ENCODE measurements around the gene DEAF1.
"Not testable (repeated sequence)": the region's sequence is repeated elsewhere in the genome, so short reads cannot be mapped to it uniquely, and the experiment has no call there.

DEAF1 gene

DNA sequence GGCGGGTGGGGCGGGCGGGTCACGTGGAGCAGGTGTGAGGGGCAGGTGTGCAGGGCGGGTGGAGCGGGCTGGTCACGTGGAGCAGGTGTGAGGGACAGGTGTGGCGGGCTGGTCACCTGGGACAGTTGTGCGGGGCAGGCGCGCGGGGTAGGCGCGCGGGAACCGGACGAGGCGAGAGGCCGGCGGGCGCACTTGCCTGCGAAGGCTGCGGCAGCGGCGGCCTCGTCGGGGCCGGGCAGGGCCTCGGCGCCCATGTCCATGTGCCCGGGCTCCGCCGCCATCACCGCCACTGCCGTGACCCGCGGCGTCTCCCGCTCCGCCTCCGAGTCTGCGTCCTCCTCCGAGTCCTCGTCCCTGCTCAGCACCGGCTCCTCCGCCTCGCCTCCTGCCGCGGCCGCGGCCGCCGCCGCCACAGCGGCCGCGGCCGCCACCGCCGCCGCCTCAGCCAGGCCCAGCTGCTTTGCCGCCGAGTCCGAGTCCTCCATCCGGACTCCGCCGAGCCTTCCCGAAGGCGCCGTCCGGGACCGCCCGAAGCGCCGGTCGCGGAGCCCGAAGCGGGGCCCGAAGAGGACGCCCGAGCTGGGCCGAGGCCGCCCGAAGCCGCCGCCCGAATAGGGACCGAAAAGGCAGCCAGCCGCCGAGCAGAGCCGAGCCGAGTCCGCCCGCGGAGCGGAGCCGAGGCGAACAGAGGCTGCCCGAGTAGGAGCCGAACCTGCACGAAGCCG lies at the start of gene DEAF1:
DEAF1 (minus strand) TSS at position 660 of the 725 bp plus-strand sequence; CDS start at position 485, 175 bp downstream.
- peak; percentile 98 for DNase-seq (ENCODE audit: low read depth in 3 of 3)

GRCh38 chr11:742571-743201 lies 47.7 kb upstream of the DEAF1 start:
- no peak for DNase-seq (ENCODE audit: low read depth in 3 of 3)

- no peak for DNase-seq (ENCODE audit: low read depth in 3 of 3)
Measured at GRCh38 chr11:742156-742546, 47.1 kb upstream of the DEAF1 start.

DNA sequence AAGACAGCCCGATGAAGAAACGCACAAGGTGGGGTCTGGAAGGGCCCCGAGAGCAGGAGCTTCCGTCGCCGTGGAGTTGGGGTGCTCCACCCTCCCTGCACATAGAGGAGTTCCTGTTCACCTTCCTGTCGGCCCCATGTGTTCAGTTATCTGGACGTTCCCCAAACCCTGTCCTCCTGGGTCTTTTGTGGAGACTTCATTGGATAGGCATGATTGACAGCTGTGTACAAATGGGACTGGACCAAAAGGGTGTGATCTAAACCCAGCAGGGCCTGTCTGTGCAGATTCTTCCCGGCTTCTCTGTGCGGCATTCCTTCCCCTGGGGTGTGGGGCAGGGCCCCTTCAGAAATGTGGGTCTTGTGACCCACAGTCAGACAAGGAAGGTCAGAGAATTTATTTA lies 42.9 kb upstream of the DEAF1 start:
- DNase-seq (ENCODE audit: low read depth in 3 of 3) = not testable (repeated sequence)

DNA sequence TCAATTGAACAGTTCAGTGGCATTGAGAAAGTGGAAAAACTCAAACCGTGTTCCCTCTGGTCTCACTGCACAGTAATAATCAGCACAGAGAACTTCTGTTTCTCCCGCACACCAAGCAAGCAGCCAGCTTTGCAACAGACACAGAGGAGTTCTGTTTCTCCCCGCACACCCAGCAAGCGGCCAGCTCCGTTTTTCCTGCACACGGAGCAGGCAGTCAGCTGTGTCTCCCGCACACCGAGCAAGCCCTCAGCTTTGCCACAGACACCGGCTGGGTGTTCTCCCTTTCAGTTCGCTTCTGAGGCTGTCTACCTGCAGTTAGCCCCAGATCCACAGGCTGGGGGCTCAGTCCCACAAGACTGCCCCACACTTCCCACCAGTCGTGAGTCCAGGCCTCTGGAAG lies 42.3 kb upstream of the DEAF1 start:
- DNase-seq (ENCODE audit: low read depth in 3 of 3) = no peak

- DNase-seq (ENCODE audit: low read depth in 3 of 3) = not testable (repeated sequence)
Measured at GRCh38 chr11:734541-734940, 39.5 kb upstream of the DEAF1 start.

- DNase-seq (ENCODE audit: low read depth in 3 of 3) = no peak
Measured at GRCh38 chr11:733072-733471, 38.0 kb upstream of the DEAF1 start.

DNA sequence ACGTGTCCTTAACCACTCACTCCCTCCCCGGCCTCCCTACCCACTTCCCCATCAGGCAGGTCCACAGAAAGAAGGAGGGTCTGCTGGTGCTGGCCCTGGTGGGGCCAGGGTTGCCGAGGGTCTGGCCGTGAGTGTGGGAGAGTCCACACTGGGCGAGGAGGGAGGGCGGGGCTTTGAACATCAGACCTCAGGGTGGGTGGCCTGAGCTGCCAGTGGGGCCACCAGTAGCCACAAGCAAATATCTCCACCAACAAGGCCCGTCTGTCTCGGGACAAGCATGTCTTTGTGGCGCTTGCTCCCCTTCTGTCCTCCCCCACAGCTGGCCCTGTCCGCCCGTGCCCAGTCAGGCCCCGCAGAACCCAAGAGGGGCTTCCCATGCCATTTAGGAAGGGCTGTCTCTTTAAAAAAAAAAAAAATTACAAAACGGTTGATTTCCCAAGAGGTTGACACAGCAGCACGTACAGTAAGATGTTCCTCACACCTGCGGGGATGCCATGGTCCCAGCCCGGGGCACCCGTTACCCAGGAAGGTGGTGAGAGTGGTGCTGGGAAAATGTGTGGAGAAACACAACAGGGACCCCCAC lies 34.6 kb upstream of the DEAF1 start:
- no peak for DNase-seq (ENCODE audit: low read depth in 3 of 3)

GRCh38 chr11:728901-729491 lies 34.0 kb upstream of the DEAF1 start:
- DNase-seq (ENCODE audit: low read depth in 3 of 3) = no peak

DNA sequence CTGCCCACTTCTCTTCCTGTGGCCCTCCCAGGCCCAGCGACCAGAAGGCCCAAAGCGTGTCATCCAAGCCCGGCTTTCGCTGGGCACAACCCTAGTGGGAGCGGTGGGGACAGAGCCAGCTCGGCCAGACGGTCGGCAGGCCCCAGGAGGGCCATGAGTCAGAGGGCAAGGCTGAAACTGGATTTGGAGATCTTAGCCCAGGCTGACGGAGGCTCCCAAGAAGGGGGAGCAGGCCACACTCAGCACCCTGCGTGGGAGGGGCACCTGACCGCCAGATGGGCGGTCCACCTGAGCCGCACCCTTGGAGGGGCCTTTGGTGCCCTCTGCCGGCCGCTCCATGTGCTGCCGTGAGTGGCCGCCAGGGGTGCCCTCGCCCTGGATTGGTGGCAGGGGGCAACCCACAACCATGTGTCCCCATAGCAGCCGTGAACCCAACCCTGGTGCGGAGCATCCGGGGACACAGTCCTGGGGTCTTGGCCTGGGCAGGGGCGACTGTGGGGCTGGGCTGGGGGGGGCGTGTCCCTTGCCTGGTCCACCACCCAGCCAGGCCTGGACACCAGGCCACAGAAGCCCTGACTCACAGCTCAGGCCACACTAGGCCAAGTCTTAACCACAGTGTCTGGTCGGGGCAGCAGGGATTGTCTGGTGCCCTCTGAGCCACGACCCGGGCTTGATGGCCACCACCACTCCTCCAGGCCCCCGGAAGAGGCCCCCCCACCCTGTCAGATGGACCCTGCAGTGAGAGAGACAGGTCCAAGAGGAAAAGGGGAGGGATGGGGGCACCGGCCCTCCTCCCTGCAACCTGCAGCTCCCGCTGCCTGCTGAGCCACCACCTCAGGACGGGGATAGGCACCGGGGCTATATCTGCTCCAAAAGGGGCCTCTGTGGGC lies 33.1 kb upstream of the DEAF1 start:
- DNase-seq (ENCODE audit: low read depth in 3 of 3) = peak; percentile 65 to 69 (median 65)

DNA sequence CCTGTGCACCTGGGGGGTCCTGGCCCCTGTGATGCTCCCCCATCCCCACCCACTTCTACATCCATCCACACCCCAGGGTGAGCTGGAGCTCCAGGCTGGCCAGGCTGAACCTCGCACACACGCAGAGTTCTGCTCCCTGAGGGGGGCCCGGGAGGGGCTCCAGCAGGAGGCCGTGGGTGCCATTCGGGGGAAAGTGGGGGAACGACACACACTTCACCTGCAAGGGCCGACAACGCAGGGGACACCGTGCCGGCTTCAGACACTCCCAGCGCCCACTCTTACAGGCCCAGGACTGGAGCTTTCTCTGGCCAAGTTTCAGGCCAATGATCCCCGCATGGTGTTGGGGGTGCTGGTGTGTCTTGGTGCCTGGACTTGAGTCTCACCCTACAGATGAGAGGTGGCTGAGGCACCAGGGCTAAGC lies 32.3 kb upstream of the DEAF1 start:
- DNase-seq (ENCODE audit: low read depth in 3 of 3) = no peak

DNA sequence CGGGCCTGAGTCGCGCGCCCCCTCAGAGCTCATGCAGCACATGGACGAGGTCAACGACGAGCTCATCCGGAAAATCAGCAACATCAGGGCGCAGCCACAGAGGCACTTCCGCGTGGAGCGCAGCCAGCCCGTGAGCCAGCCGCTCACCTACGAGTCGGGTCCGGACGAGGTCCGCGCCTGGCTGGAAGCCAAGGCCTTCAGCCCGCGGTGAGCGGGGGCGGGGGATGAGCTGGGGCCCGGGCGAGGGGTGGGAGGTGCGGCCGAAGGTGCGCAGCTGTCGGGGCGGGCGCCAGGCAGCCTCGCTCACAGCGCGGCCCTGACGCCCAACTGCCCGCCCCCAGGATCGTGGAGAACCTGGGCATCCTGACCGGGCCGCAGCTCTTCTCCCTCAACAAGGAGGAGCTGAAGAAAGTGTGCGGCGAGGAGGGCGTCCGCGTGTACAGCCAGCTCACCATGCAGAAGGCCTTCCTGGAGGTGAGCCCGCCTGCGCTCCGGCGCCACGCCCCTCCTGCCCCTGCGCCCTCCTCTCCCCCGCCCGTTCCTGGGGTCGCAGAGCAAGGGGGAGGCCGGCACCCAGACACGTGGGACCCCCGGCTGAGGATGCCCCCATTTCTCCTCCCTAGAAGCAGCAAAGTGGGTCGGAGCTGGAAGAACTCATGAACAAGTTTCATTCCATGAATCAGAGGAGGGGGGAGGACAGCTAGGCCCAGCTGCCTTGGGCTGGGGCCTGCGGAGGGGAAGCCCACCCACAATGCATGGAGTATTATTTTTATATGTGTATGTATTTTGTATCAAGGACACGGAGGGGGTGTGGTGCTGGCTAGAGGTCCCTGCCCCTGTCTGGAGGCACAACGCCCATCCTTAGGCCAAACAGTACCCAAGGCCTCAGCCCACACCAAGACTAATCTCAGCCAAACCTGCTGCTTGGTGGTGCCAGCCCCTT lies 31.5 kb upstream of the DEAF1 start:
- DNase-seq (ENCODE audit: low read depth in 3 of 3) = peak in 1 of 3 experiments; percentile 36

- DNase-seq (ENCODE audit: low read depth in 3 of 3) = no peak
Measured at GRCh38 chr11:725624-726202, 30.7 kb upstream of the DEAF1 start.

DNA sequence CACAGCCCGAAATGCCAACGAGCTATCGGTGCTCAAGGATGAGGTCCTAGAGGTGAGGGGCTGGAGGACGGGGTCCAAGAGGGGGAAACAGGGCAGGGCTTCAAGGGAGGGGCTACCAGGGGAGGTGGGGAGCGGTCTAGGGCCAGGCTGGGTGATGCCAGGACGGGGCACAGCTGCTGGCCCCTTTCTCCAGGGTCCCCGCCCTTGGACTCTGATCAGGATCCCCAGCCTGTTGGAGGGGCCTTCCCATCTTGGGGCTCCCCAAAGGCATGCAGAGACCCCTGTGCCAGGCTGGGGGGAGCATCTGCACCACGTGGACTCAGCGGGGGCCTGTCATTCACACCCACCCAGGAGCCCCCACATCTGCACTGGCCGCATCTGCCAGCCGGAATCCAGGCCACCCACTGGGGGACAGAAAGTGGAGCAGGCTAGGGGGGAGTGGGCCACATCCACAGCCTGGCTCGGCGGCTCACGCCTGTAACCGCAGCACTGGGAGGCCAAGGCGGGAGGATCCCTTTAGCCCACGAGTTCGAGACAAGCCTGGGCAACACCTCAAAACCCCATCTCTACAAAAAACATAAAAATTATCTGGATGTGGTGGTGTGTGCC lies 29.9 kb upstream of the DEAF1 start:
- DNase-seq (ENCODE audit: low read depth in 3 of 3) = no peak

DNA sequence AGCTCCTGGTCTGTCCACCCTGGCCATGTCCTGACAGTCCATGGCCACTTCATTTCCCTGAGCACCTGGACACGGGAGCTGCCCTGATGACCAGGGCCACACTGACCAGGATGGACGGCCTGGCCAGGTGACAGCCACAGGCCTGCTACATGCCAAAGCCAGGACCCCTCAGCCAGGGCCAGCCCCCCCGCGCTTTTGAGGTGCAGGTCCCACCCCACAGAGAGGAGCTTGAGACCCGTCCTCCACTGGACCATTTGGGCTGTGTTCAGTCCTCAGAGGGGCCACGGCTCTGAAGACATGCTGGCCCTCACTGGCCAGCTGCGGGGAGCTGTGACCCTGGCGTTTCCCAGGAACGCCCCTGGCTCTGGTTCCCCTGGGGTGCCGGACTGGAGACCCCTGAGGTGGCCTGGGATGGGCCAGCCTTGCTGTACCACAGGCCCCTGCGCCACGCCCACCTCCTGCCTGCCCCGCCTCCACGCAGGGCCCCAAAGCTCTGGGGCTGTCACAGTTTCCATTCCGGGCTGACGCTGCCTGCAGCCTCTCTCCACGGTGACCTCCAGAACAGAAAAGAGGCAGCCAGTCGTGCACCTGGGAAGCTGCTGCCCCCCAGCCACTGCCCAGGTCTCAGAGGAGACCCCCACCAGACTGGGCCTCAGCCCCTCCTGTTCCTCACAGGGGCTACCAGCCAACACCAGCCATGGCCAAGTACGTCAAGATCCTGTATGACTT lies 29.2 kb upstream of the DEAF1 start:
- DNase-seq (ENCODE audit: low read depth in 3 of 3) = no peak

- DNase-seq (ENCODE audit: low read depth in 3 of 3) = no peak
Measured at GRCh38 chr11:723120-723883, 28.3 kb upstream of the DEAF1 start.

DNA sequence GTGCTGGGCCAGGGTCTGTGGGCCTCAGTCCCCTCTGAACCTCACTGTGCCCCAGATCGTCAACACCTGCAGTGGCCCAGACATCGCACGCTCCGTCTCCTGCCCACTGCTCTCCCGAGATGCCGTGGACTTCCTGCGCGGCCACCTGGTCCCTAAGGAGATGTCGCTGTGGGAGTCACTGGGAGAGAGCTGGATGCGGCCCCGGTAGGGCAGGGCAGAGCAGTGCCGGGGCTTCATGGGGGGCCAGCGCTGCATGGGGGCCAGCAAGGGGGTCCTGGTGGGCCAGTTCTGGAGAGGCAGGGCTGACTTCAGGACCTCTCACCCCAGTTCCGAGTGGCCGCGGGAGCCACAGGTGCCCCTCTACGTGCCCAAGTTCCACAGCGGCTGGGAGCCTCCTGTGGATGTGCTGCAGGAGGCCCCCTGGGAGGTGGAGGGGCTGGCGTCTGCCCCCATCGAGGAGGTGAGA lies 27.4 kb upstream of the DEAF1 start:
- DNase-seq (ENCODE audit: low read depth in 3 of 3) = no peak

- peak in 1 of 3 experiments; percentile 20 for DNase-seq (ENCODE audit: low read depth in 3 of 3)
Measured at GRCh38 chr11:721741-722345, 26.8 kb upstream of the DEAF1 start.
